Pancreas (tissue), 10 donors: ENCODE measurements around the gene EEF1E1. TPM values are rescaled to one million over a fixed set of nuclear protein-coding genes. Genes with fewer than 3 reads are reported as not detected.

Experiments
- ATAC-seq, 4 donors: fragments of 200-7000 bp; cut with Tn5 transposase; one replicate each; pipeline versions ENCODE4 v1.8.0 to v1.9.1; 2020; ENCODE audit warnings: mild to moderate bottlenecking in 4 of 4, moderate library complexity in 4 of 4
- DNase-seq, 6 donors: peaks; one replicate each; pipeline ENCODE4 v3.0.0-alpha.2; 2020
- FAIRE-seq: peaks from 2 replicates; lab custom pipeline; 2012; peaks lifted over from hg19 to GRCh38; lab: Jason Lieb, UNC
- H3K27ac ChIP-seq, 4 donors: fragments of 200-600 bp; sonication (generic); 1 replicate in 3 of 4; 2 replicates in 1 of 4; pipeline versions ENCODE4 v1.5.0 to v1.8.0; 2020
- H3K27me3 ChIP-seq, 4 donors: fragments of 200-600 bp; one replicate each; pipeline ENCODE4 v1.8.0; 2021
- H3K36me3 ChIP-seq, 3 donors: fragments of 200-600 bp; sonication (generic) in 1 of 3; one replicate each; pipeline versions ENCODE4 v1.5.0 to v1.8.0; 2020 to 2021
- H3K4me1 ChIP-seq, 3 donors: fragments of 200-600 bp; one replicate each; pipeline ENCODE4 v1.8.0; 2021
- H3K4me3 ChIP-seq, 4 donors: fragments of 200-600 bp; sonication (generic) in 2 of 4; one replicate each; pipeline versions ENCODE4 v1.5.0 to v1.8.0; 2020 to 2021
- H3K9me3 ChIP-seq, 4 donors: fragments of 200-600 bp; one replicate each; pipeline ENCODE4 v1.8.0; 2021
- CTCF ChIP-seq, 4 donors: fragments of 200-600 bp; sonication (generic) in 3 of 4; IDR thresholded peaks; one replicate each; pipeline versions ENCODE4 v1.5.0 to v1.8.0; 2021; ENCODE audit warnings: antibody characterized with exemption in 4 of 4
- WGBS, 2 donors: extraction: QIAGEN DNeasy Blood & Tissue Kit; methylation state at CpG; one replicate each; pipeline ENCODE4 v1.1.7; 2013; 5-methylcytosine and 5-hydroxymethylcytosine counted together
- intact Hi-C, 3 donors: fragments of 100-400 bp; cut with DNase I; formaldehyde crosslinking; loops; one replicate each; pipeline versions ENCODE4 v1.11.1 to v1.14.2; 2022
- polyA plus RNA-seq, 2 donors: library from polyadenylated mRNA; stranded (reverse); fragments of 200-250 nt; gene quantifications; one replicate each; pipeline ENCODE4 v1.2.3, GENCODE V29; 2013
- total RNA-seq, 6 donors: library from RNA; stranded (reverse); fragmentation: NEBNext Ultra II Directional in 4 of 6; extraction: Animal tissue kit (Norgen Biotek cat#: 25700) in 4 of 6; gene quantifications; one replicate each; pipeline versions ENCODE4 v1.2.1 to v1.2.4, GENCODE V29; 2021 to 2023
- donor health status: healthy with polysubstance abuse.
- donor health status: DM: no; HTN: no; CAD: no; lungs with moderate emphysema.
- donor health status: DM: no; HTN: no; CAD: no.
- donor health status: control.
- donor health status: control.
- donor health status: Bipolar disorder and iron deficiency.
- donor health status: DM: yes; HTN: yes; CAD: no.
- donor health status: DM: no; HTN: no; CAD: no.
- donor health status: DM: no; HTN: no; CAD: no.
- donor health status: DM: yes; HTN: yes; CAD: no.

Gene EEF1E1
- total and polyA plus RNA-seq, 8 donors = 5.6 to 20.6 (median 13.0) TPM

GRCh38 chr6:8069151-8069550 lies 33.2 kb downstream of the EEF1E1 start:
- TF ChIP-seq CTCF (IDR thresholded peaks at IDR 0.05) = no peak
- WGBS, 2 donors = 62 to 73% methylated on average over 4 of the region's 4 CpGs
- Histone ChIP-seq H3K4me3 (no peak overlapping the region), H3K27me3 (no peaks in the 10 kb centered on the region), H3K36me3 (no peaks in the 10 kb centered on the region), H3K27ac (no peak overlapping the region), H3K9me3 (no peaks in the 10 kb centered on the region), H3K4me1 (peaks cover 0 to 7% (median 5%) of the 10 kb centered on the region in 3 donors)
- FAIRE-seq (no peak), ATAC-seq (no peak), DNase-seq (no peak)
- intact Hi-C loops = no loop called here

- intact Hi-C loops = no loop called here
- ATAC-seq (no peak), FAIRE-seq (no peak), DNase-seq (no peak)
- no peak overlapping the region for H3K4me3 ChIP-seq
- H3K4me1 ChIP-seq = peaks cover 0 to 7% (median 5%) of the 10 kb centered on the region in 3 donors
- no peaks in the 10 kb centered on the region for H3K27me3 ChIP-seq
- 85 to 87% methylated on average over 4 of the region's 4 CpGs for WGBS, 2 donors
- H3K36me3 ChIP-seq = no peaks in the 10 kb centered on the region
- H3K9me3 ChIP-seq = no peaks in the 10 kb centered on the region
- TF ChIP-seq CTCF (IDR thresholded peaks at IDR 0.05) = no peak
- H3K27ac ChIP-seq = no peak overlapping the region
Observed at GRCh38 chr6:8066108-8066507, 36.2 kb downstream of the EEF1E1 start.

DNA sequence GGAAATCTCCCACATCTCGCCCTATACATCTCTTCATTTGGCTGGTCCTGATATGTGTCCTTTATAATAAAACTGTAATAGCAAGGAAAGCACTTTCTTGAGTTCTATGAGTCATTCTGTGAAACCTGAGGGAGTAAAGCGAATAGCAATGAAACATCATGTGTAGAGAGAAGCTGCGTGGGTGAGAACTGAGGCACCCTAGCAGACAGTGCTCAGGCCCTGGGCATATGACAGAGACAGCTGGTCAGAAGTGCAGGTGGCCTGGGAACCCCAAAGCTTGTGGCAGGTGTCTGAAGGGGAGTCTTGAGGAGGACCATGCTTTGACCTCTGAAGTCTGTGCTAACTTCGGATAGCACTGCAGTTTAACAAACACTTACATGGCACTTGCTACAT lies 36.8 kb downstream of the EEF1E1 start:
- H3K36me3 ChIP-seq = no peaks in the 10 kb centered on the region
- no peak overlapping the region for H3K27ac ChIP-seq
- H3K4me3 ChIP-seq = no peak overlapping the region
- 84 to 94% methylated on average over 4 of the region's 4 CpGs for WGBS, 2 donors
- DNase-seq = no peak
- peaks cover 0 to 7% (median 5%) of the 10 kb centered on the region in 3 donors for H3K4me1 ChIP-seq
- no peak for ATAC-seq
- no peak for TF ChIP-seq CTCF (IDR thresholded peaks at IDR 0.05)
- no peaks in the 10 kb centered on the region for H3K9me3 ChIP-seq
- intact Hi-C loops = no loop called here
- no peaks in the 10 kb centered on the region for H3K27me3 ChIP-seq
- FAIRE-seq = no peak

DNA sequence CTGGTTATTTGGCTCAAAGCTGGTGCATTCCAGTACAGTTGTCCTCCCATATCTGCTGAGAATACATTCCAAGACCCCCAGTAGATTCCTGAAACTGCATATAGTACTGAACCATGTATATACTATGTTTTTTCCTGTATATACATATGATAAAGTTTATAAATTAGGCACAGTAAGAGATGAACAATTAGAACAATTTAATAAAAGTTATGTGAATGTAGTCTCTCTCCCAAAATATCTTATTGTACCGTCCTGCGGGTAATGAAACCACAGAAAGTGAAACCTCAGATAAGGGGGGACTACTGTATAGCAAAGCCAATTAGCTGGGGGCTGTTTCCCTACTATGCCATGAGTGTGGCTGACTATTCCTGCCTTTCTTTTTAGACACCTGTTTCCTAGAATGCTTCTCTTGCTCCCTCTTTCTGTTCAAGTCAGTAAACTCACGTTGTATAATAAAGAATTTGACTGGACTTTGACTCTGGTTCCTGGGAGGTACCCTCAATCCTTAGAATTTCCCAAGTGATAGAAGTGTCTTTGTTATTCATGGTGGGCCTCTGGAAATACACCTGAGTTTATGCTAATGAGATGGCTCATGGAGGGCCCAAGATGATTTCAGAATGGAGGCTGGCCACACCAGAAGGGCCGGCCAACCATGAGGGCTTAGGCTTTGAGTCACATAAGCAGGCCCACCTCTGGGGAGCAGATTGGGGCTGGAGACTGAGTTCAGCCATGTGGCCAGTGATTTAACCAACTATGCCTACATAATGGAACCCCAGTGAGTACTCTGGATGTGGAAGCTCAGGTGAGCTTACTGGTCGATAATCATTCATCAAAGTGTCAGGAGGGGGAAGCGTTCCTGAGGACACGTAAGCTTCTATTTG lies 37.5 kb downstream of the EEF1E1 start:
- intact Hi-C loops = no loop called here
- WGBS, 2 donors = 71 to 78% methylated on average over 7 of the region's 7 CpGs
- no peak for ATAC-seq

More for the DNA sequence above, 37.5 kb downstream of the EEF1E1 start:
- no peaks in the 10 kb centered on the region for H3K27me3 ChIP-seq
- H3K4me1 ChIP-seq = peaks cover 0 to 7% (median 5%) of the 10 kb centered on the region in 3 donors
- no peak for TF ChIP-seq CTCF (IDR thresholded peaks at IDR 0.05)
- FAIRE-seq (no peak), DNase-seq (no peak)
- H3K4me3 ChIP-seq = peak overlapping the region; percentile 5 to 88 (median 71)
- H3K9me3 ChIP-seq = no peaks in the 10 kb centered on the region
- H3K36me3 ChIP-seq = no peaks in the 10 kb centered on the region
- peak overlapping the region; percentile 49 to 84 (median 78) for H3K27ac ChIP-seq
